Ramos (cell line): ENCODE results near the gene SIRT1.
"Not testable (repeated sequence)": the region's sequence is repeated elsewhere in the genome, so short reads cannot be mapped to it uniquely, and the experiment has no call there.

Experiments used
- in situ Hi-C: fragments of 300-500 bp; cut with MboI; formaldehyde crosslinking; loops from one replicate; pipeline ENCODE4 v1.14.3; 2022; ENCODE audit warnings: low sequenced_read_pairs; ENCODE audit not compliant: unreplicated experiment

The SIRT1 gene

DNA sequence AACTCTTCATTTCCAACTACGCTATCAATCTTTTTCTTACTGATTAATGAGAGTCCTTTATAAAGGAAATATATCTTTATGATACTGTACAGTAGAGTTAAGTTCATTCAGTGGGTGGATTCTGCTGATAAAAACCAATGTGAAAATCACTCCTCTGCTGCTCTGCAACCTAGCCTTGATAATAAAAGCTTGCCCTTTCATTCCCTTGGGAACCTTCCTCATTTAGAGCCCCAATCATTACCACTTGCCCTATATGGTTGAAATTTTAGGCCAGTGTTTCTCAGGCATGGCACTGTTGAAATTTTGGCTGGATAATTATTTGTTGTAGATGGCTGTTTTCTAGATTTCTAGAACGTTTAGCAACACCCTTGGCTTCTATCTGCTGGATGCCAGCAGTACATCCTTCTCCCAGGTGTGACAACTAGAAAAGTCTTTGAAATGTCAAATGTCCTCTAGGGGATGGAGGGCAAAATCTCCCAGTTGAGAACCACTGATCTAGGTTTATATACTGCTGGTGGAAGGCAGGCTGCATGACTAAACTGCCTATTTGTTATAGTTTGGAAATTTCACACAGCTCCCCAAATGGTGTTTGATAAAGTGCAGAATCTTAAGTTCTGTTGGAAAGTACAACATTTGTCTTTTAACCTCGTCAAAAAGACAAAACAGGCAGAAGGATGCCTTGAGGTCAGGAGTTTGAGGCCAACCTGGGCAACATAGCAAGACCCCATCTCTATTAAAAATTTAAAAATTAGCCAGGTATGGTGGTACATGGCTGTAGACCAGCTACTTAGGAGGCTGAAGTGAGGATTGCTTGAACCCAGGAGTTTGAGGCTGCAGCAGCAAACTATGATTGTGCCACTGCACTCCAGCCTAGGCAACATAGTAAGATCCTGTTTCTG lies 8.9 kb upstream of the SIRT1 start:
- in situ Hi-C loops = no loop called here

DNA sequence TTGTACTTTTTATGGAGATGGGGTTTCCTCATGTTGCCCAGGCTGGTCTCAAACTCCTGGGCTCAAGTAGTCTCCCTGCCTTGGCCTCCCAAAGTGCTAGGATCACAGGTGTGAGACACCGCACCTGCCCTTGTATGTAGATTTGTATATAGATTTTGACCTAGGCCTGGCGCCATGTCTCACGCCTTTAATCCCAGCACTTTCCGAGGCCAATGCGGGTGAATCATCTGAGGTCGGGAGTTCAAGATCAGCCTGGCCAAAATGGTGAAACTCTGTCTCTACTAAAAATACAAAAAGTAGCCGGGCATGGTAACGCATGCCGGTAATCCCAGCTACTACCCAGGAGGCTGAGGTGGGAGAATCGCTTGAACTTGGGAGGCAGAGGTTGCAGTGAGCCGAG lies 7.0 kb upstream of the SIRT1 start:
- in situ Hi-C loops = not testable (repeated sequence)

DNA sequence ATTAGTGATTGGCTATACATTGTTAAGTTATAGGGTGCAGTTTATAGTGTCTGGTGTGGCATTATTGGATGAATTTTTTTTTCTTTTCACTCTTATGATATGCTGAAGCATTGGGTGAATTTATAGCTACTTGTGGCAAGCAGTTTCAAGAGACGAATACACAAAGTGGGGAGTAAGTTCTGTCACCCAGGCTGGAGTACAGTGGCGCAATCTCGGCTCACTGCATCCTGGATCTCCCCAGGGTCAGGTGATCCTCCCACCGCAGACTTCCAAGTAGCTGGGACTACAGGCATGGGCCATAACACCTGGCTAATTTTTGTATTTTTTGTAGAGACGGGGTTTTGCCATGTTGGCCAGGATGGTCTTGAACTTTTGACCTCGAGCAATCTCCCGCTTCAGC lies 6.3 kb upstream of the SIRT1 start:
- in situ Hi-C loops = no loop called here

DNA sequence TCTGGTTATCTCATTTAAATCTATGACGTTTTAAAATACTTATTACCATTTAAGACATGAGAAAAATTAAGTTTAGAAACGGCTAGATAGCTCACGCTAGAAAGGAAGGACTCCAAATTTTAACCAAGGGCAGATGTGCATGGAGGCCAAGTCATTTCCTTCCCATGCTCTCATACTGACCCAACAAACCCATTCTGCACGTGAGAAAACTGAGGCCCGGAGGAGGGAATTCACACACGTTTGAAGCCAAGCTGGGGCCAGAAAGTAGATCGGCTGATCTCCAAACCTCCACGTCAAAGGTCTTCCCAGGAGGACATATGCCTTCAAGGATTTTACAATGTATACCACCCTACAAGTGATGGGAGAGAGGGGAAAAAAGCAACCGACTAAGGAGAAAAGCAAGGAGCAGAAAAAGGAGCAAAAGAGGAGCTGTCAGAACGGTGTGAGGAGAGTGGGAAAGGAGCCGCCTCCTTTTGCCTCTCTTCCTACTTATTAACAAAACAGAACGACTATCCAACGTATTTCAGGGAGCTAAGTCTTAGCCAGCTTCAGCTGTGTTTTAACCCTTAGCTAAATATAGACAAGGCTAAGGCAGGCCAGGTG lies 645 bp upstream of the SIRT1 start:
- in situ Hi-C loops = no loop called here

DNA sequence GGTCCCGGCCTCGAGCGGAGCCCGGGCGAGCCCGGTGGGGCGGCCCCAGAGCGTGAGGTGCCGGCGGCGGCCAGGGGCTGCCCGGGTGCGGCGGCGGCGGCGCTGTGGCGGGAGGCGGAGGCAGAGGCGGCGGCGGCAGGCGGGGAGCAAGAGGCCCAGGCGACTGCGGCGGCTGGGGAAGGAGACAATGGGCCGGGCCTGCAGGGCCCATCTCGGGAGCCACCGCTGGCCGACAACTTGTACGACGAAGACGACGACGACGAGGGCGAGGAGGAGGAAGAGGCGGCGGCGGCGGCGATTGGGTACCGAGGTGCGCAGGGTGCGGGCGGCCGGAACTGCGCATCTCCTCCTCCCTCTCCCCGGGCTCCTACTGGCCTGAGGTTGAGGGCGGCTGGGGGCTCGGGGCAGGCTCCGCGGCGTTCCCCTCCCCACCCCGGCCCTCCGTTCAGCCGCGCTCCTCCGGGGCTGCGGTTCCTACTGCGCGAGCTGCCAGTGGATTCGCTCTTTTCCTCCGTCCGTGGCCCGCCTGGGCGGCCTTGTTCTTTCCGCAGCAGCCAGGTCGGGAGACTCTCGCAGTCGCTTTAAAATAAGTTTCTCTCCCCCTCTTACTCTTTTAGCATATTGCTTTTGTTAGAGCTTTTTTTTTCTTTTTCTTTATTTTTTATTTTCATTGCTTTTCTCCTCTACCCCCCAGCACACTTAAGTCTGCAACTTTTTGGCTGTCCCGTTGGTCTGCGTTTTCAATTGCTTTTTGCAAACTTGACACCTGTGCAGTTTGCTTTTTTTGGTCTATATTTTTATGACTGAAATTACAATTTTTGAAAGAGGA lies 600 bp downstream of the SIRT1 start:
- in situ Hi-C loops = no loop called here

DNA sequence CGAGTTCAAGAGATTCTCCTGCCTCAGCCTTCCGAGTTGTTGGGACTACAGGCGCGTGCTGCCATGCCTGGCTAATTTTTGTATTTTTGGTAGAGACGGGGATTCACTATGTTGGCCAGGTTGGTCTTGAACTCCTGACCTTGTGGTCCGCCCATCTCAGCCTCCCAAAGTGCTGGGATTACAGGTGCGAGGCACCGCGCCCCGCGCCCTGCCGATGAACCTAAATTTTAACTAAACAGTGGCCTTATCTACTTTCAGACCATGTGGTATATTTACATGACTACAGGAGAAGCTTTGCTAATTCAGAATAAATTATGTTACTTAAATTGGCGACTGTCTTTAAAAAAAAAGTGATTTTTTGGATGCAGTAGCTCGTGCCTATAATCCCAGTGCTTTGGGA lies 9.2 kb downstream of the SIRT1 start:
- in situ Hi-C loops = no loop called here

DNA sequence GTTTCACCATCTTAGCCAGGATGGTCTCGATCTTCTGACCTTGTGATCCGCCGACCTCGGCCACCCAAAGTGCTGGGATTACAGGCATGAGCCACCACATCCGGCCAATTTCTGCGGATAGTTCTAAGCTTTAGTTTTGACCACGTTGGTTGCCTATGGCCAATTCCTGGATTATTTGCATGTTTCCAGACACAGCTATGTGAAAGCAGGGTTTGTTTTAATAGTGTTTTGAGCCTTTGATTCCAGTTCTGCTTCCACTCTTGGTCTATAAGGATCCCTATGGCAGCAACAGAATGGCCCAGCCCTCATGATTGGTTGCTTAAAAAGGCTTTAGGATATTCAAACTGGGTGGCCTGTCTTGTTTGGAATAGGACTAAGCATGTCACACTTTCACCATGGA lies 19.1 kb downstream of the SIRT1 start:
- in situ Hi-C loops = no loop called here

DNA sequence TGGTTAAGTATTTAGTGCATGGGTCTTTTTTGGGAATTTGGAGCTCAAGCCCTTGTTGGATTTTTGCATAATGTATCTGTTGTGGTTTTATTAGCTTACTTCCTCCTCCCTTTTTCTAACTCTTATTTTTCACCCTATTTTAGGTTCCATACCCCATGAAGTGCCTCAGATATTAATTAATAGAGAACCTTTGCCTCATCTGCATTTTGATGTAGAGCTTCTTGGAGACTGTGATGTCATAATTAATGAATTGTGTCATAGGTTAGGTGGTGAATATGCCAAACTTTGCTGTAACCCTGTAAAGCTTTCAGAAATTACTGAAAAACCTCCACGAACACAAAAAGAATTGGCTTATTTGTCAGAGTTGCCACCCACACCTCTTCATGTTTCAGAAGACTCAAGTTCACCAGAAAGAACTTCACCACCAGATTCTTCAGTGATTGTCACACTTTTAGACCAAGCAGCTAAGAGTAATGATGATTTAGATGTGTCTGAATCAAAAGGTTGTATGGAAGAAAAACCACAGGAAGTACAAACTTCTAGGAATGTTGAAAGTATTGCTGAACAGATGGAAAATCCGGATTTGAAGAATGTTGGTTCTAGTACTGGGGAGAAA lies 28.0 kb downstream of the SIRT1 start:
- in situ Hi-C loops = no loop called here

DNA sequence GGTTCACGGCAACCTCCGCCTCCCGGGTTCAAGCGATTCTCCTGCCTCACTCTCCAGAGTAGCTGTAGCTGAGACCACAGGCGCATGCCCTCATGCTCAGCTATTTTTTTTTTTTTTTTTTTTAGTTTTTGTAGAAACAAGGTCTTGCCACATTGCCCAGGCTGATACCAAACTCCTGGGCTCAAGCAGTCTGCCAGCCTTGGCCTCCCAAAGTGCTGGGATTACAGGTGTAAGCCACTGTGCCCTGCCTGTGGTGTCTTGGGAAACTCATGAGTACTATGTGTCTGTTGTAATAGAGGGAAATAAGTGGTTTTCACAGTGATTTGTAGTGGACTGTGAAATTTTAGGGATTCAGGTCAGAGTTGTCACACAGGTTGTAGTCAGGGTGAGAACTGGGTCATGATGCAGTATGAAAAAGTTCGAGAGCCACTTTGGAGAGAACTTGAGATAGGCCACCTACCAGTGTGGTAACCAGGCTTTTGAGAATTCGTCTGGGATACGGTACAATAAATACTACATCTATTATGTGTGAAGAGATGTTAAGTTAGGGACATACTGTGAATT lies 30.4 kb downstream of the SIRT1 start:
- in situ Hi-C loops = no loop called here

DNA sequence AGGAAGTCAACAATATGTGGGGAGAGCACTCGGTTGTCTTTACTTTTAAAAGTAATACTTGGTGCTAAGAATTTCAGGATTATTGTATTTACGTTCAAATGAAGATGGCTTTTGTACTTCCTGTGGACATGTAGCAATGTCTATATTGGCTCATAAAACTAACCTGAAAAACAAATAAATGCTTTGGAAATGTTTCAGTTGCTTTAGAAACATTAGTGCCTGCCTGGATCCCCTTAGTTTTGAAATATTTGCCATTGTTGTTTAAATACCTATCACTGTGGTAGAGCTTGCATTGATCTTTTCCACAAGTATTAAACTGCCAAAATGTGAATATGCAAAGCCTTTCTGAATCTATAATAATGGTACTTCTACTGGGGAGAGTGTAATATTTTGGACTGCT lies 32.7 kb downstream of the SIRT1 start:
- in situ Hi-C loops = no loop called here

DNA sequence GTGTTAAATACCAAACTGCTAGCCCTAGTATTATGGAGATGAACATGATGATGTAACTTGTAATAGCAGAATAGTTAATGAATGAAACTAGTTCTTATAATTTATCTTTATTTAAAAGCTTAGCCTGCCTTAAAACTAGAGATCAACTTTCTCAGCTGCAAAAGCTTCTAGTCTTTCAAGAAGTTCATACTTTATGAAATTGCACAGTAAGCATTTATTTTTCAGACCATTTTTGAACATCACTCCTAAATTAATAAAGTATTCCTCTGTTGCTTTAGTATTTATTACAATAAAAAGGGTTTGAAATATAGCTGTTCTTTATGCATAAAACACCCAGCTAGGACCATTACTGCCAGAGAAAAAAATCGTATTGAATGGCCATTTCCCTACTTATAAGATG lies 33.2 kb downstream of the SIRT1 start:
- in situ Hi-C loops = no loop called here

DNA sequence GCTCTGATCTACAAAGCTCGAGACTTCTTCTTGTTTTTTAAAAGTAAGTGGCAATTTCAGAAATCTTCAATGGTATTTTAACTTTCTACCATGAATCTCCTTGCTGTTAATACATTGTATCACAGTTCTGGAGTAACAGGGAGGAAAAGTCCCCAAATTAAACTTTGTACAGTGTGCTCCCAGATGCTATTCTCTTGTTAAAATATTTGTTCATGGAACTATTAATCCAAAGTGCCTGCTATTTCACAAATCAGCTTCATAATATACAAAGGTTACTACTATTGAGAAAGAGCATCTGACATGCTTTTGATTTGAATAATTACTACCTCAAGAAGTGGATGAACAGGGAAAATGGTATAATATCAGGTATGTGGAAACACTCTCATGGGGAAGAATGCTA lies 36.6 kb downstream of the SIRT1 start:
- in situ Hi-C loops = no loop called here

DNA sequence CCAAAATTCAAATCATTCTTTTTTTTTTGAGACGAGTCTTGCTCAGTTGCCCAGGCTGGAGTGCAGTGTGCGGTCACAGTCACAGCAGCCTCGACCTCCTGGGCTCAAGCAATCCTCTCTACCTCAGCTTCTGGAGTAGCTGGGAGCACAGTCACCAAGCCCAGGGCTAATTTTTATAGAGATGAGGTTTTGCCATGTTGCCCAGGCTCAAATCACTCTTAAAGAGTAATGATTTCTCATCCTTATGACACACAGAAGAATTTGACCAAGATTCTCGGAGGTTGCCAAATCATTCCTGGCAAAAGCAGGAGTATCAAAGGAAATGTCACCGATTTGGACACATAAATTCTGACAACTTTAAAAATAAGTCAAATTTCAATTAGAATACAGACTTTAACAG lies 39.1 kb downstream of the SIRT1 start:
- in situ Hi-C loops = no loop called here

DNA sequence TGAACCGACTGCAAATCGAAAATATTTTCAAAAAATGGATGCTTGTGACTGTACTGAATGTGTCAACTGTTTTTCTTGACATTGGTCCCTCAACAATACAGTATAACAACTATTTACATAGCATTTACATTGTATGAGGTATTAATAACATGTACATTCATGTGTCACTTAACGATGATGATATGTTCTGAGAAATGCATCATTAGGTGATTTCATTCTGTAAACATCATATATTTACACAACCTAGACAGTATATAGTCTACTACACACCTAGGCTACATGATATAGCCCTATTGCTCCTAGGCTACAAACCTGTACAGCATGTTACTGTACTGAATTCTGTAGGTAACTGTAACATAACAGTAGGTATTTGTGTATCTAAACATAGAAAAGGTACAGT lies 39.7 kb downstream of the SIRT1 start:
- in situ Hi-C loops = no loop called here

DNA sequence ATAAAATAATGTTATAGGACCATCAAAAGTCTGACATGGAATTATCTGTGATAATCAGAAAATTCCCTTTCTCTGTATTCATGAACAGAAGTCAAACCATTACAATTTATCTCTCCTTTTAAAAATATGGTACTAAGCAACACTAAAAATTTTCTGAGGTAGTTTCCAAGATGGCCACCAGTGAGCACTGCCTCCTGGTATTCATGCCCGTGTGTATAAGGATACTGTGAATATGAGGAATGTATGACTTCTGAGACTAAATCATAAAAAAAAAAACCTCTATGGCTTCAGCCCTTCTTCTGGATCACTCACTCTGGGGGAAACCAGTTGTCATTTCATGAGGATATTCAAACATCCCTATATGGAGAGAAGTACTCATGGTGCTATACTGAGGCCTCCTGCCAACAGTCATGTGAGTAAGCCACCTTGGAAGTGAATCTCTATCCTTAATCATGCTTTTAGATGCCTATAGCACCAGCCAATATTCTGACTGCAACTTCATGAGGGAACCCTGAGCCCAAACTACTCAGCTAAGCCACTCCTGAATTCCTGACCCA lies 41.1 kb downstream of the SIRT1 start:
- in situ Hi-C loops = no loop called here

DNA sequence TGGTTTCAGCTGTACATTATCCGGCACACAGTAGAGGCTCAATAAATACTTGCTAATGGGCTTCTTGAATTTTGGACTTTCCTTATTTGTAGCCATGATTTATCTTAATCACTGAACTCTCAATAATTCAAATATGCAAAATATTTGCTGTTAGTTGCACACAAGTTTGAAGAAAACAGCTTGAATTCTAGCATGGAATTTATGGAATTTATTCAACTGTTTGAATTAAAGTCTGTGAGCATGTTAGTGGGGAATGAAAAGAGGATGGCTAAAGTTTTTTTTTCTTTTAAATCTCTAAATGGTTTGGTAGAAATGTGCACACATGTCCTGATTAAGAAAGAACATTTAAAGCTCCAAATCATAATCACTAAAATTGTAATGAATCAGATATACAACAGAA lies 42.5 kb downstream of the SIRT1 start:
- in situ Hi-C loops = no loop called here

DNA sequence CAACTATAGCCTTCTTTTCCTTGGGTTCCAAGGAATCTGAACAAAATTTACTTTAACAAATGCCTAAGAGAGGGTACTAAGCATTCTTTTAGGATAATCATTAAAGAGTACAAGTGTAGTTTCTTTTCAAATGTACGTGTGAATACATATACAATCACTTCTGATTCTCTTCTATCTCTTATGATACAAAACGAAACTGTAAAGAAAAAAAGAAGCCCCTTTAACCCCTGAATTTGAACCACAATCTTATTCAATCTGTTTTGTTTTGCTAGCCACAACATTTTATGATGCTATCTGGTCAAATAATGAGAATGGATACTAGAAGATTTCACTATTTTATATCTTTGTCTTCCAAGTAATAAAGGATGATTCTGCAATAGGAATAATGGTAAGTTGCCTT lies 48.7 kb downstream of the SIRT1 start:
- in situ Hi-C loops = no loop called here

DNA sequence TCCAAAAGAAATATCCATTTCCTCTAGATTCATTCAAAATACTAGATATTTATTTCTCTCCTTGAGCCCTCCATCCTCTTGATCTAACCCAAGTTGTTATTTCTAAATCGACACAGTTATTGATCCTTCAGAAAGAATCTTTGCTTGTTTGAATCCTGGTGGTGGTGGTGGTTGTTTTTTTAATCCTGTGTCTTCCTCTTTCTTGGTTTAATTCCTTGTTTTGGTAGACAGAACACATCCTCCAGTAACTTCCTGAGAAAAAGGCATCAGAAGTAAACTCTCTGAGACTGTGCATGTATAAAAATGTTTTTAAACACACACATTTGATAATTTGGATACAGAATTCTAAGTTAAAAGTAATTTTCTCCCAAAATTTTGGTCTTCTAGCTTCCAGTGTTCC lies 49.9 kb downstream of the SIRT1 start:
- in situ Hi-C loops = no loop called here

DNA sequence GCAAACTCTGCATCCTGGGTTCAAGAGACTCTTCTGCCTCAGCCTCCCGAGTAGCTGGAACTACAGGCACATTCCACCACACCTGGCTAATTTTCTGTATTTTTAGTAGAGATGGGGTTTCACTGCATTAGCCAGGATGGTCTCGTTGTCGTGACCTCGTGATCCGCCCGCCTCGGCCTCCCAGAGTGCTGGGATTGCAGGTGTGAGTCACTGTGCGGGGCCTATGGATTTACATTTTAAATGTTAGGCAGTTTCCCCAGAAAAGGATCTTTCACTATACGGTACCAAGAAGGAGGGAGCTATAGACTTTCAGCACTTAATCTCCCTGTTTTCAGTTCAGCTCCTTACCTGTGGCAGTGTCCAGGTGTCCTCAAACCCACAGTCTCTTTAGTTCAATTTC lies 50.8 kb downstream of the SIRT1 start:
- in situ Hi-C loops = no loop called here

DNA sequence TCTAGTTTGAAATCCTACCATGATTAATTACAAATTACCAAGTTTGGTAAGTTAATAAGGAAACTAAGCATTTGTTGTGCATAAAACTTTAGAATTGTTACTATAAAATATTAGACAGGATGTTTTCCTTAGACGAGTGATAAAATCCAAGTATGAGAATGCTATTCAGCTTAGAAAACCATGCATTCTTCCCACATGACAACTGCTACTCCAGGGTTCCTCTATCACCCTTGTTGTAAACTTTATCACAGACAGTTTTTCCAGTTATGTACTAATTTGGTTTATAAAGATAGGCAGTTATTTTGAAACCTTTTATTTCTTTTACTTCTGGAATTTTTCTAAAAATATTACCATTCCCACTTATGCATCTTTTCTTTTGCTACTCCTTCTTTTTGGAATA lies 52.0 kb downstream of the SIRT1 start:
- in situ Hi-C loops = no loop called here
